ENCODE results near the gene GID4.
A peak's percentile ranks its signal among the peaks of the same experiment; 100 is the strongest.

Gene GID4

GRCh38 chr17:18033442-18034099, 5.6 kb upstream of the GID4 start:
- no peak overlapping the region for H3K4me3 ChIP-seq (ENCODE audit: low read depth, low read length)
- peak; percentile 45 for TF ChIP-seq CTCF (IDR thresholded peaks at IDR 0.05; ENCODE audit: low read depth, low read length)
- in situ Hi-C loops (cut with HindIII; ENCODE audit: low sequenced_read_pairs), result no loop called here
- peak; percentile 85 for DNase-seq (ENCODE audit: low read depth, low spot score)

- DNase-seq (ENCODE audit: low read depth, low spot score), result no peak
- no peak overlapping the region for H3K4me3 ChIP-seq (ENCODE audit: low read depth, low read length)
- TF ChIP-seq CTCF (IDR thresholded peaks at IDR 0.05; ENCODE audit: low read depth, low read length), result no peak
- in situ Hi-C loops (cut with HindIII; ENCODE audit: low sequenced_read_pairs), result no loop called here
Measured at GRCh38 chr17:18035704-18036103, 3.5 kb upstream of the GID4 start.

- no peak overlapping the region for H3K4me3 ChIP-seq (ENCODE audit: low read depth, low read length)
- DNase-seq (ENCODE audit: low read depth, low spot score), result no peak
Measured at GRCh38 chr17:18037486-18037885, 1.7 kb upstream of the GID4 start.

GRCh38 chr17:18038149-18038850, 908 bp upstream of the GID4 start:
- no peak for TF ChIP-seq CTCF (IDR thresholded peaks at IDR 0.05; ENCODE audit: low read depth, low read length)
- peak overlapping the region; percentile 64 for H3K4me3 ChIP-seq (ENCODE audit: low read depth, low read length)
- in situ Hi-C loops (cut with HindIII; ENCODE audit: low sequenced_read_pairs), result no loop called here
- DNase-seq (ENCODE audit: low read depth, low spot score), result peak; percentile 10

More at GRCh38 chr17:18037486-18037885, 1.7 kb upstream of the GID4 start:
- in situ Hi-C loops (cut with HindIII; ENCODE audit: low sequenced_read_pairs), result no loop called here
- TF ChIP-seq CTCF (IDR thresholded peaks at IDR 0.05; ENCODE audit: low read depth, low read length), result no peak

- peak overlapping the region; percentile 64 for H3K4me3 ChIP-seq (ENCODE audit: low read depth, low read length)
- DNase-seq (ENCODE audit: low read depth, low spot score), result no peak
- TF ChIP-seq CTCF (IDR thresholded peaks at IDR 0.05; ENCODE audit: low read depth, low read length), result no peak
- in situ Hi-C loops (cut with HindIII; ENCODE audit: low sequenced_read_pairs), result no loop called here
Measured at GRCh38 chr17:18039535-18040260, 490 bp downstream of the GID4 start.

- no peak for TF ChIP-seq CTCF (IDR thresholded peaks at IDR 0.05; ENCODE audit: low read depth, low read length)
- no peak for DNase-seq (ENCODE audit: low read depth, low spot score)
- in situ Hi-C loops (cut with HindIII; ENCODE audit: low sequenced_read_pairs), result no loop called here
- peak overlapping the region; percentile 64 for H3K4me3 ChIP-seq (ENCODE audit: low read depth, low read length)
Measured at GRCh38 chr17:18040261-18040858, 1.2 kb downstream of the GID4 start.

All from astrocyte of the spinal cord (primary cell).